ENCODE data around the gene TNRC18.
"Not testable (repeated sequence)": the region's sequence is repeated elsewhere in the genome, so short reads cannot be mapped to it uniquely, and the experiment has no call there.

The TNRC18 gene

GRCh38 chr7:5377279-5377678 is 46.4 kb downstream of the TNRC18 start:
- DNase-seq (ENCODE audit: low spot score) = no peak

- DNase-seq (ENCODE audit: low spot score) = no peak
These were observed 47.7 kb downstream of the TNRC18 start for GRCh38 chr7:5375925-5376324.

GRCh38 chr7:5374464-5374863 is 49.2 kb downstream of the TNRC18 start:
- no peak for DNase-seq (ENCODE audit: low spot score)

- no peak for DNase-seq (ENCODE audit: low spot score)
These were observed 50.3 kb downstream of the TNRC18 start for GRCh38 chr7:5373300-5373699.

GRCh38 chr7:5370454-5371353 is 52.9 kb downstream of the TNRC18 start:
- no peak for DNase-seq (ENCODE audit: low spot score)

GRCh38 chr7:5367661-5368060 is 56.0 kb downstream of the TNRC18 start:
- no peak for DNase-seq (ENCODE audit: low spot score)

GRCh38 chr7:5365976-5366625 is 57.5 kb downstream of the TNRC18 start:
- peak; percentile 85 for DNase-seq (ENCODE audit: low spot score)

- DNase-seq (ENCODE audit: low spot score) = no peak
These were observed 59.9 kb downstream of the TNRC18 start for GRCh38 chr7:5363729-5364128.

- DNase-seq (ENCODE audit: low spot score) = no peak
These were observed 61.2 kb downstream of the TNRC18 start for GRCh38 chr7:5362466-5362865.

GRCh38 chr7:5361446-5362127 is 62.0 kb downstream of the TNRC18 start:
- DNase-seq (ENCODE audit: low spot score) = no peak

GRCh38 chr7:5360971-5361370 is 62.7 kb downstream of the TNRC18 start:
- DNase-seq (ENCODE audit: low spot score) = no peak

GRCh38 chr7:5360451-5360850 is 63.2 kb downstream of the TNRC18 start:
- DNase-seq (ENCODE audit: low spot score) = no peak

- not testable (repeated sequence) for DNase-seq (ENCODE audit: low spot score)
These were observed 63.6 kb downstream of the TNRC18 start for GRCh38 chr7:5360021-5360420.

GRCh38 chr7:5359344-5359743 is 64.3 kb downstream of the TNRC18 start:
- DNase-seq (ENCODE audit: low spot score) = no peak

- DNase-seq (ENCODE audit: low spot score) = no peak
These were observed 65.7 kb downstream of the TNRC18 start for GRCh38 chr7:5357951-5358350.

GRCh38 chr7:5356751-5357119 is 66.9 kb downstream of the TNRC18 start:
- no peak for DNase-seq (ENCODE audit: low spot score)

- peak; percentile 82 for DNase-seq (ENCODE audit: low spot score)
These were observed 69.0 kb downstream of the TNRC18 start for GRCh38 chr7:5354460-5355232.

- DNase-seq (ENCODE audit: low spot score) = no peak
These were observed 71.1 kb downstream of the TNRC18 start for GRCh38 chr7:5352440-5353010.

GRCh38 chr7:5351507-5352265 is 71.9 kb downstream of the TNRC18 start:
- DNase-seq (ENCODE audit: low spot score) = no peak

- no peak for DNase-seq (ENCODE audit: low spot score)
These were observed 72.8 kb downstream of the TNRC18 start for GRCh38 chr7:5350600-5351385.
